ENCODE measurements around the gene OST4. TPM values are rescaled to one million over a fixed set of nuclear protein-coding genes. Genes with fewer than 3 reads are reported as not detected.

OST4 gene
- total and polyA plus RNA-seq, 7 donors = 244 to 688 (median 413) TPM

DNA sequence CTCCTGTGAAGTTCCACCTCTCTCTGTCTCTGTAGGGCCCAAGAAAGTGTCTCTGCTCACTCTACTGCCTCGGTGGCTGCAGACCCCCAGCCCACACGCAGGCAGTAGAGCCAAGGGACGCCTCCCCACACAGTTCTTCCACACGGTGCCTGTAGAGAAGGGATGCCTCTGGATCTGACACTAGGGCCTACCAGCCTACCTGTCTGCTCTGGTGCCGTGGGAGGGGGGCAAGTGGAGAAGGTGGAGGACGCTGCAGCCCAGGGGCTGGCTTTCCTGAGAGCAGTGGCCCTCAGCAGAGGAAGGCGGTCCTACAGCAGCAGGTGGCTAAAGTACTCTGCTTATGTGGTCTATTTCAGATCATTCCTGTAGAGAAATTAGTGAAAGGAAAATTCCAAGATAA is 47.7 kb downstream of the OST4 start:
- H3K4me1 ChIP-seq = peaks cover 0 to 6% (median 3%) of the 10 kb centered on the region in 4 donors
- H3K4me3 ChIP-seq = no peak overlapping the region
- H3K9me3 ChIP-seq = no peaks in the 10 kb centered on the region
- H3K27ac ChIP-seq = no peak overlapping the region
- intact Hi-C loops (cut with DNase I) = no loop called here
- no peak for DNase-seq
- WGBS, 2 donors = 95 to 96% methylated on average over 7 of the region's 7 CpGs
- H3K36me3 ChIP-seq = peaks cover 6 to 62% (median 31%) of the 10 kb centered on the region in 4 donors
- TF ChIP-seq, protein P1, sequence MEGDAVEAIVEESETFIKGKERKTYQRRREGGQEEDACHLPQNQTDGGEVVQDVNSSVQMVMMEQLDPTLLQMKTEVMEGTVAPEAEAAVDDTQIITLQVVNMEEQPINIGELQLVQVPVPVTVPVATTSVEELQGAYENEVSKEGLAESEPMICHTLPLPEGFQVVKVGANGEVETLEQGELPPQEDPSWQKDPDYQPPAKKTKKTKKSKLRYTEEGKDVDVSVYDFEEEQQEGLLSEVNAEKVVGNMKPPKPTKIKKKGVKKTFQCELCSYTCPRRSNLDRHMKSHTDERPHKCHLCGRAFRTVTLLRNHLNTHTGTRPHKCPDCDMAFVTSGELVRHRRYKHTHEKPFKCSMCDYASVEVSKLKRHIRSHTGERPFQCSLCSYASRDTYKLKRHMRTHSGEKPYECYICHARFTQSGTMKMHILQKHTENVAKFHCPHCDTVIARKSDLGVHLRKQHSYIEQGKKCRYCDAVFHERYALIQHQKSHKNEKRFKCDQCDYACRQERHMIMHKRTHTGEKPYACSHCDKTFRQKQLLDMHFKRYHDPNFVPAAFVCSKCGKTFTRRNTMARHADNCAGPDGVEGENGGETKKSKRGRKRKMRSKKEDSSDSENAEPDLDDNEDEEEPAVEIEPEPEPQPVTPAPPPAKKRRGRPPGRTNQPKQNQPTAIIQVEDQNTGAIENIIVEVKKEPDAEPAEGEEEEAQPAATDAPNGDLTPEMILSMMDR (IDR thresholded peaks at IDR 0.05) = no peak
- no peak for TF ChIP-seq EP300 (IDR thresholded peaks at IDR 0.05)
- no peak for TF ChIP-seq POLR2AphosphoS5 (IDR thresholded peaks at IDR 0.05)
- TF ChIP-seq POLR2A (IDR thresholded peaks at IDR 0.05) = no peak
- no peaks in the 10 kb centered on the region for H3K27me3 ChIP-seq

DNA sequence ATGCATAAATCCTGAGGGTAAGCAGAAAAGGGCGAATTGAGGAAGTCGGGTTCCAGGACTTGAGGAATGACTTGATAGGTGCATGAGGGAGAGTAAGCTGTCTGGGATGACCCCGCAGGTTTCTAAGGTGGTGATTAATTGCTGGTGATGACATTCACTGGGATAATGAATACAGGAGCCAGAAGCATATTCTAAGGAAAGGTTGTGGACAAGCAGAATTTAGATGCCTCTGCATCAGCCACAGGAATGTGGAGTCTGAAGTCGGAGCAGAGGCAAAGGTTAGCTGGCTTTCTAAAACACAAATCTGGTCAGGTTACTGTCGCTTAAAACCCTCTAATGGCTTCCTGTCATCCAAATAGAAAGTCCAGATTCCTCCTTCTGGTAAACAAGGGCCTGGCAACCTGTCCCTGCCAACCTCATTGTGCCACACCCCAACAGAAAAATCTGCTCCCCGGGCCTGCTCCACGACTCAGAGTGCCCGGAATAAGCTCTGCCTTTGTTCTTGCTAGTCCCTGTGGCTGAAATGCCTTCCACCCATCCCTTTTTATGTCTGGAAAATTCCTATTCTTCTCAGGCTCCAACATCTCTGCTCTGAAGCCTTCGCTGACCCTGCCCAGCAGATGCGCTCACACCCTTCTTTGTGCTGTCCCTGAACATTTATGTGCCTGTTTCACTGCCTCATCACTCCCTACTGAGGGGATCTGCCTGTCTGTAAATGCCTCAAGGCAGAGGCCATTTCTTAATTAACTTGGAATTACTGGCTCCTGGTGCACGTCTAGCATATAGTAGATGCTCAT is 50.0 kb downstream of the OST4 start:
- Histone ChIP-seq H3K9me3 (no peaks in the 10 kb centered on the region), H3K27ac (no peak overlapping the region), H3K27me3 (no peaks in the 10 kb centered on the region), H3K4me3 (no peak overlapping the region), H3K4me1 (peaks cover 0 to 6% (median 3%) of the 10 kb centered on the region in 4 donors), H3K36me3 (peaks cover 6 to 42% (median 26%) of the 10 kb centered on the region in 4 donors)
- intact Hi-C loops (cut with DNase I) = no loop called here
- no peak for DNase-seq
- 20 to 68% methylated on average over 11 of the region's 11 CpGs for WGBS, 2 donors
- TF ChIP-seq POLR2AphosphoS5 (IDR thresholded peaks at IDR 0.05) = no peak
- TF ChIP-seq, protein P1 (IDR thresholded peaks at IDR 0.05) = no peak
- TF ChIP-seq EP300 (IDR thresholded peaks at IDR 0.05) = no peak
- TF ChIP-seq POLR2A (IDR thresholded peaks at IDR 0.05) = no peak

Other genes starting within 250 kb of the OST4 start
- gene DPYSL5, start 223.5 kb downstream of the OST4 start, total RNA-seq = 1 to 10 TPM in 2 of 4 donors, under 1 TPM in 2; 0.16 to 1.9 (median 1.0) TPM
- under 1 TPM in 1 of 3 donors, not detected in 2; 0.74 TPM for gene DPYSL5, start 223.5 kb downstream of the OST4 start, polyA plus RNA-seq
- 10 to 100 TPM in 1 of 4 donors, 1 to 10 TPM in 3; 5.1 to 27.4 (median 8.9) TPM for gene MAPRE3, start 101.0 kb downstream of the OST4 start, total RNA-seq
- gene MAPRE3, start 101.0 kb downstream of the OST4 start, polyA plus RNA-seq = 10 to 100 TPM; 15.6 to 73.3 (median 32.1) TPM
- 10 to 100 TPM; 26.4 to 39.4 (median 35.0) TPM for gene TMEM214, start 38.7 kb downstream of the OST4 start, total RNA-seq
- gene TMEM214, start 38.7 kb downstream of the OST4 start, polyA plus RNA-seq = 10 to 100 TPM; 16.0 to 65.7 (median 16.2) TPM
- 10 to 100 TPM; 16.8 to 23.3 (median 18.1) TPM for gene AGBL5, start 20.0 kb downstream of the OST4 start, total RNA-seq
- gene AGBL5, start 20.0 kb downstream of the OST4 start, polyA plus RNA-seq = 10 to 100 TPM; 12.4 to 16.2 (median 13.4) TPM
- gene EMILIN1, start 7.0 kb upstream of the OST4 start, total RNA-seq = 100 to 1,000 TPM; 156 to 350 (median 279) TPM
- gene EMILIN1, start 7.0 kb upstream of the OST4 start, polyA plus RNA-seq = 10 to 100 TPM in 1 of 3 donors, 1 to 10 TPM in 2; 4.8 to 50.9 (median 5.3) TPM
- 1 to 10 TPM; 1.6 to 5.3 (median 3.8) TPM for gene KHK, start 15.1 kb upstream of the OST4 start, total RNA-seq
- gene KHK, start 15.1 kb upstream of the OST4 start, polyA plus RNA-seq = 10 to 100 TPM in 1 of 3 donors, 1 to 10 TPM in 2; 2.4 to 12.7 (median 6.7) TPM
- gene CGREF1, start 47.5 kb upstream of the OST4 start, total RNA-seq = 1 to 10 TPM in 2 of 4 donors, under 1 TPM in 2; 0.68 to 1.4 (median 0.97) TPM
- 1 to 10 TPM in 1 of 3 donors, not detected in 2; 2.6 TPM for gene CGREF1, start 47.5 kb upstream of the OST4 start, polyA plus RNA-seq
- not detected for gene ABHD1, start 52.2 kb upstream of the OST4 start, total RNA-seq
- under 1 TPM in 1 of 3 donors, not detected in 2; 0.15 TPM for gene ABHD1, start 52.2 kb upstream of the OST4 start, polyA plus RNA-seq
- gene PREB, start 63.0 kb upstream of the OST4 start, total RNA-seq = 10 to 100 TPM; 47.6 to 58.5 (median 51.6) TPM
- 10 to 100 TPM; 28.2 to 50.1 (median 41.8) TPM for gene PREB, start 63.0 kb upstream of the OST4 start, polyA plus RNA-seq
- gene PRR30, start 67.8 kb upstream of the OST4 start, total RNA-seq = not detected
- gene PRR30, start 67.8 kb upstream of the OST4 start, polyA plus RNA-seq = not detected
- not detected for gene TCF23, start 77.3 kb upstream of the OST4 start, total RNA-seq
- gene TCF23, start 77.3 kb upstream of the OST4 start, polyA plus RNA-seq = under 1 TPM in 1 of 3 donors, not detected in 2; 0.03 TPM
- 100 to 1,000 TPM; 128 to 226 (median 159) TPM for gene ATRAID, start 140.4 kb upstream of the OST4 start, total RNA-seq
- 10 to 100 TPM; 58.5 to 99.7 (median 73.9) TPM for gene ATRAID, start 140.4 kb upstream of the OST4 start, polyA plus RNA-seq
- 10 to 100 TPM in 3 of 4 donors, 1 to 10 TPM in 1; 7.2 to 15.5 (median 12.9) TPM for gene SLC5A6, start 140.6 kb upstream of the OST4 start, total RNA-seq
- gene SLC5A6, start 140.6 kb upstream of the OST4 start, polyA plus RNA-seq = 10 to 100 TPM in 1 of 3 donors, 1 to 10 TPM in 2; 2.4 to 26.7 (median 3.5) TPM
- gene CAD, start 145.7 kb upstream of the OST4 start, total RNA-seq = 10 to 100 TPM in 3 of 4 donors, 1 to 10 TPM in 1; 9.1 to 25.2 (median 17.1) TPM
- 10 to 100 TPM in 1 of 3 donors, 1 to 10 TPM in 2; 1.8 to 27.4 (median 3.0) TPM for gene CAD, start 145.7 kb upstream of the OST4 start, polyA plus RNA-seq
- 1 to 10 TPM in 1 of 4 donors, under 1 TPM in 2, not detected in 1; 0.28 to 1.1 (median 0.68) TPM for gene SLC30A3, start 191.4 kb upstream of the OST4 start, total RNA-seq
- under 1 TPM in 2 of 3 donors, not detected in 1; 0.10 to 0.60 TPM for gene SLC30A3, start 191.4 kb upstream of the OST4 start, polyA plus RNA-seq
- gene DNAJC5G, start 203.8 kb upstream of the OST4 start, total RNA-seq = 1 to 10 TPM in 1 of 4 donors, under 1 TPM in 1, not detected in 2; 0.71 to 1.7 TPM
- gene DNAJC5G, start 203.8 kb upstream of the OST4 start, polyA plus RNA-seq = not detected
- gene TRIM54, start 210.8 kb upstream of the OST4 start, total RNA-seq = under 1 TPM in 1 of 4 donors, not detected in 3; 0.41 TPM
- gene TRIM54, start 210.8 kb upstream of the OST4 start, polyA plus RNA-seq = under 1 TPM in 2 of 3 donors, not detected in 1; 0.16 to 0.46 TPM
- gene UCN, start 236.8 kb upstream of the OST4 start, total RNA-seq = 1 to 10 TPM in 3 of 4 donors, under 1 TPM in 1; 0.71 to 6.5 (median 2.8) TPM
- gene UCN, start 236.8 kb upstream of the OST4 start, polyA plus RNA-seq = under 1 TPM in 1 of 3 donors, not detected in 2; 0.89 TPM

All from sigmoid colon (tissue), 7 donors.